Heart right ventricle (tissue), 16 donors: ENCODE results near the gene ADA. TPM values are rescaled to one million over a fixed set of nuclear protein-coding genes. Genes with fewer than 3 reads are reported as not detected.
A peak's percentile ranks its signal among the peaks of the same experiment; 100 is the strongest.

Experiments used
- ATAC-seq, 8 donors: fragments of 200-7000 bp; cut with Tn5 transposase; one replicate each; pipeline ENCODE4 v1.9.1; 2020; ENCODE audit warnings: mild to moderate bottlenecking in 8 of 8, moderate library complexity in 8 of 8, moderate number of reproducible peaks in 1 of 8
- DNase-seq, 2 donors: peaks; one replicate each; pipeline ENCODE4 v3.0.0-alpha.2; 2020
- H3K27ac ChIP-seq, 10 donors: fragments of 200-600 bp; sonication (generic) in 2 of 10; one replicate each; pipeline versions ENCODE4 v1.5.0 to v1.8.0; 2020 to 2022; ENCODE audit warnings: mild to moderate bottlenecking in 3 of 10
- H3K27me3 ChIP-seq, 7 donors: fragments of 200-600 bp; one replicate each; pipeline ENCODE4 v1.8.0; 2021 to 2022; ENCODE audit warnings: mild to moderate bottlenecking in 2 of 7
- H3K36me3 ChIP-seq, 9 donors: fragments of 200-600 bp; sonication (generic) in 1 of 9; one replicate each; pipeline versions ENCODE4 v1.5.0 to v1.8.0; 2020 to 2022; ENCODE audit warnings: mild to moderate bottlenecking in 2 of 9
- H3K4me1 ChIP-seq, 9 donors: fragments of 200-600 bp; sonication (generic) in 1 of 9; one replicate each; pipeline versions ENCODE4 v1.5.0 to v1.8.0; 2020 to 2022; ENCODE audit warnings: mild to moderate bottlenecking in 4 of 9
- H3K4me3 ChIP-seq, 10 donors: fragments of 200-600 bp; sonication (generic) in 2 of 10; one replicate each; pipeline versions ENCODE4 v1.5.0 to v1.8.0; 2020 to 2022; ENCODE audit warnings: mild to moderate bottlenecking in 7 of 10, moderate library complexity in 2 of 10
- H3K9me3 ChIP-seq, 11 donors: fragments of 200-600 bp in 10 of 11; sonication (generic) in 2 of 11; one replicate each; pipeline versions ENCODE4 v1.5.0 to v1.8.0; 2013 to 2022; ENCODE audit warnings: mild to moderate bottlenecking in 2 of 11, control low read depth in 1 of 11, moderate library complexity in 1 of 11
- WGBS, 2 donors: extraction: QIAGEN DNeasy Blood & Tissue Kit; methylation state at CpG; one replicate each; pipeline ENCODE4 v1.1.7; 2013; ENCODE audit warnings: inconsistent platforms in 1 of 2; 5-methylcytosine and 5-hydroxymethylcytosine counted together
- intact Hi-C, 10 donors: fragments of 100-400 bp; cut with DNase I; formaldehyde crosslinking; loops; one replicate each; pipeline versions ENCODE4 v1.11.1 to v1.14.2; 2022
- polyA plus RNA-seq, 2 donors: library from polyadenylated mRNA; stranded (reverse); fragments of 200-250 nt; gene quantifications; one replicate each; pipeline ENCODE4 v1.2.3, GENCODE V29; 2013
- total RNA-seq, 10 donors: library from RNA; stranded (reverse); fragmentation: NEBNext Ultra II Directional in 3 of 10; extraction: Animal tissue kit (Norgen Biotek cat#: 25700) in 3 of 10; gene quantifications; one replicate each; pipeline versions ENCODE4 v1.2.1 to v1.2.4, GENCODE V29; 2021 to 2023
- TF ChIP-seq, protein P1 (sequence below), 9 donors: fragments of 200-600 bp; sonication (generic) in 2 of 9; IDR thresholded peaks; one replicate each; pipeline versions ENCODE4 v1.5.0 to v1.8.0; 2021 to 2022; ENCODE audit warnings: antibody characterized with exemption in 9 of 9, mild to moderate bottlenecking in 5 of 9, moderate library complexity in 1 of 9
- donor health status: Arrhythmogenic right ventricular cardiomyopathy.
- donor health status: ischemic (EF 13 %, LVEDD 7.1; RV severe dilation, severe dysfunction).
- donor health status: healthy with polysubstance abuse.
- donor health status: DM: no; HTN: yes; CAD: no.
- donor health status: DM: no; HTN: no; CAD: no.
- donor health status: ischemic (EF 25% LVEDD 6.9; RV normal size, moderate dysfunction).
- donor health status: ischemic (EF 25% LVEDD 5.7; RV mildly dilated, moderate dysfunction).
- donor health status: healthy.
- donor health status: DM: yes; HTN: yes; CAD: no.
- donor health status: Ischemic cardiomyopathy.
- donor health status: ischemic (EF 35%, LVEDD 5.7; RV mildly dilated, moderate dysfunction).
- donor health status: nonischemic (EF 11% LVEDD 7.7; RV severe dilation, severe dysfunction).
- donor health status: DM: yes; HTN: yes; CAD: no.
- donor health status: PGD.
- donor health status: ischemic (EF 29% LVEDD 5.4; RV normal size, mild dysfunction).
- donor health status: nonischemic (EF 23%, LVEDD 6.1; RV moderate dilation, normal function).

The ADA gene
- total and polyA plus RNA-seq, 12 donors = 1.6 to 18.3 (median 5.1) TPM

GRCh38 chr20:44613575-44613974, 37.9 kb downstream of the ADA start:
- TF ChIP-seq, protein P1, sequence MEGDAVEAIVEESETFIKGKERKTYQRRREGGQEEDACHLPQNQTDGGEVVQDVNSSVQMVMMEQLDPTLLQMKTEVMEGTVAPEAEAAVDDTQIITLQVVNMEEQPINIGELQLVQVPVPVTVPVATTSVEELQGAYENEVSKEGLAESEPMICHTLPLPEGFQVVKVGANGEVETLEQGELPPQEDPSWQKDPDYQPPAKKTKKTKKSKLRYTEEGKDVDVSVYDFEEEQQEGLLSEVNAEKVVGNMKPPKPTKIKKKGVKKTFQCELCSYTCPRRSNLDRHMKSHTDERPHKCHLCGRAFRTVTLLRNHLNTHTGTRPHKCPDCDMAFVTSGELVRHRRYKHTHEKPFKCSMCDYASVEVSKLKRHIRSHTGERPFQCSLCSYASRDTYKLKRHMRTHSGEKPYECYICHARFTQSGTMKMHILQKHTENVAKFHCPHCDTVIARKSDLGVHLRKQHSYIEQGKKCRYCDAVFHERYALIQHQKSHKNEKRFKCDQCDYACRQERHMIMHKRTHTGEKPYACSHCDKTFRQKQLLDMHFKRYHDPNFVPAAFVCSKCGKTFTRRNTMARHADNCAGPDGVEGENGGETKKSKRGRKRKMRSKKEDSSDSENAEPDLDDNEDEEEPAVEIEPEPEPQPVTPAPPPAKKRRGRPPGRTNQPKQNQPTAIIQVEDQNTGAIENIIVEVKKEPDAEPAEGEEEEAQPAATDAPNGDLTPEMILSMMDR (IDR thresholded peaks at IDR 0.05) = no peak
- no peaks in the 10 kb centered on the region for H3K9me3 ChIP-seq
- no peak for ATAC-seq
- DNase-seq = no peak
- no peaks in the 10 kb centered on the region for H3K27me3 ChIP-seq
- WGBS, 2 donors = 94 to 95% methylated on average over 5 of the region's 5 CpGs
- peaks cover 0 to 66% (median 34%) of the 10 kb centered on the region in 9 donors for H3K36me3 ChIP-seq
- intact Hi-C loops = loop anchor here (2.0 to 10.0 kb wide), 13 partner anchors 36 to 399 kb away; partner anchors contain the start of genes OSER1 (in 5 of the 10), TTPAL (in 3 of the 10) and ADA (in 1 of the 10)
- no peak overlapping the region for H3K4me3 ChIP-seq
- peaks cover 46 to 98% (median 76%) of the 10 kb centered on the region in 9 donors for H3K4me1 ChIP-seq
- peak overlapping the region in 7 of 10 donors; percentile 28 to 84 (median 78) for H3K27ac ChIP-seq

DNA sequence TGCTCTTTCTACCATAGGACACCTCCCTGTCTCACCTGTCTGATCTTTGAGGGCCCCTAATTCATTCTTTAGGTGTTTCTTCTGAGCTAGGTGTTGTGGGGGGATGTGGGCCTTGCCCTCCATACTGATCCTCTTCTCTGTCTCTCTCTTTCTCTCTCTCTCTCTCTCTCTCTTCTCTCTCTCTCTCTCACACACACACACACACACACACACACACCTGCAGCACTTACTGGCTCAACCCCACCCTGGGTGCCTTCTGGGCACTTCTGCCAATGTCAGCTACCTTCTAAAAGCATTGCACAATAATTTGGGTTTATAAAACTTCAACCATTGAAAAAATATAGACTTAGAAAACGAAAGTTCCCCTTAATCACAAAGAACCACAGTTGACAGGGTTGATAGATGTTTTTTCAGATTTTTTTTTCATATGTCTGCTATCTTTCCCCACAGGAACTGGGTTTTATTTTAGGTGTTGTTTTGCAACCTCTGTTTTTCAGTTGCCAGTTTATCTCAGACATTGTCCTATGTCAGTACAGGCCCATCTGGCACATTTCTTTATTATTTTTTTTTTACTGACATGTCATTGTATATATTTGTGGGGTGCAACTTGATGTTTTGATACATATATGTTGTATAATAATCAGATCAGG, 41.1 kb downstream of the ADA start:
- H3K36me3 ChIP-seq = peaks cover 0 to 43% (median 12%) of the 10 kb centered on the region in 9 donors
- H3K9me3 ChIP-seq = peaks cover 0 to 3% (median 0%) of the 10 kb centered on the region in 11 donors
- H3K27me3 ChIP-seq = no peaks in the 10 kb centered on the region
- intact Hi-C loops = loop anchor here (1.0 to 10.0 kb wide), 18 partner anchors 33 to 396 kb away; partner anchors contain the start of genes OSER1 (in 5 of the 10) and TTPAL (in 3 of the 10)
- peak overlapping the region; percentile 83 to 92 (median 87) for H3K27ac ChIP-seq
- H3K4me3 ChIP-seq = peak overlapping the region in 1 of 10 donors; percentile 47
- 0 to 13% methylated on average over 1 of the region's 1 CpG for WGBS, 2 donors
- TF ChIP-seq, protein P1 (IDR thresholded peaks at IDR 0.05) = peak in 1 of 9 donors; percentile 8
- DNase-seq = no peak
- peaks cover 25 to 77% (median 58%) of the 10 kb centered on the region in 9 donors for H3K4me1 ChIP-seq
- peak in 6 of 8 donors; percentile 0 to 6 (median 2) for ATAC-seq

DNA sequence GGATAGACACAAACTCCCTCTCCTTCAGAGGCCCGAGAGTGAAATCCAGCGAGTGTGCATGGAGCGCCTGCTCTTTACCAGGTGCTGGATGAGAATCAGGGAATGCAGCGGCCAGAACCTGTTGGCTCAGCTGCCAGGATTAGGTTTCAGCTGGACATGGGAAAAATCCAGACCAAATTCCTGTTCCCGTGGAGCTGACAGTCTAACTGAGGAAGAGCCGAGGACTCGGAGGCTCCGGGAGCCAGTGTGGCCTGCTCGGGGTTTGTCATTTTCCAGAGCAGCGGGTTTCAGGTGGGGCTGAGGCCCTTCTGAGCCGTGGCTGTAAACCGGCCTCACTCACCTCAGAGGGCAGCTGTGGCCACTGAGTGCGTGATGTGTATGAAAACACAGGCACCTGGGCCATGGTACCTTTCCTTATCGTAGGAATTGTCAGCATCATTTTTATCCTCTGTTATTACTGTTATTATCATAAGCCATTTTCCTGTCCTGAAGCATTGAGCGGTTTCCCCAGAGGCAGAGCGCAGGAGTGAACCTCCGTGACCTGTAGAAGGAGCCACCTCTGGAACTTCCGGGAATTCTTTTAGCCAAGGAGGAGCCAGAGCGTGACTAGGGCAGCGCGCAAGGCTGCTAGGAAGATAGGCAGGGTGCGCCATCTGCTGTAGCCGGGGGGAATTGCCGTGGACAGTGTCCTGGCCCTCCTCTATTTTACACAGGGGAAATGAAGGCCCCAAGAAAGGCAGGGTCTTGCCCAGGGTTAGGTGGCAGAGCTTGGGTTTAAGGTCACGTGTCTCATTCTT, 41.8 kb downstream of the ADA start:
- H3K36me3 ChIP-seq = peaks cover 0 to 36% (median 7%) of the 10 kb centered on the region in 9 donors
- peaks cover 0 to 3% (median 0%) of the 10 kb centered on the region in 11 donors for H3K9me3 ChIP-seq
- 15 to 16% methylated on average over 25 of the region's 25 CpGs for WGBS, 2 donors
- peak overlapping the region in 7 of 10 donors; percentile 25 to 47 (median 32) for H3K4me3 ChIP-seq
- no peaks in the 10 kb centered on the region for H3K27me3 ChIP-seq
- H3K4me1 ChIP-seq = peaks cover 18 to 77% (median 55%) of the 10 kb centered on the region in 9 donors
- ATAC-seq = peak; percentile 87 to 94 (median 93)
- intact Hi-C loops = loop anchor here (1.0 to 10.0 kb wide), 19 partner anchors 27 to 395 kb away; partner anchors contain the start of genes OSER1 (in 6 of the 10), TTPAL (in 3 of the 10) and PKIG (in 1 of the 10)
- H3K27ac ChIP-seq = peak overlapping the region; percentile 83 to 92 (median 87)
- peak; percentile 91 to 92 for DNase-seq
- TF ChIP-seq, protein P1 (IDR thresholded peaks at IDR 0.05) = peak; percentile 95 to 99 (median 97)
